C4-2B (cell line): ENCODE results near the gene UNC50.

ENCODE experiments used
- CTCF ChIP-seq: fragments of 450-650 bp; conservative IDR thresholded peaks from 2 replicates; pipeline ENCODE4 v1.5.1; 2017; ENCODE audit warnings: mild to moderate bottlenecking
- ZFX ChIP-seq: fragments of 450-650 bp; IDR thresholded peaks from 2 replicates; pipeline ENCODE4 v1.6.1; 2017

DNA sequence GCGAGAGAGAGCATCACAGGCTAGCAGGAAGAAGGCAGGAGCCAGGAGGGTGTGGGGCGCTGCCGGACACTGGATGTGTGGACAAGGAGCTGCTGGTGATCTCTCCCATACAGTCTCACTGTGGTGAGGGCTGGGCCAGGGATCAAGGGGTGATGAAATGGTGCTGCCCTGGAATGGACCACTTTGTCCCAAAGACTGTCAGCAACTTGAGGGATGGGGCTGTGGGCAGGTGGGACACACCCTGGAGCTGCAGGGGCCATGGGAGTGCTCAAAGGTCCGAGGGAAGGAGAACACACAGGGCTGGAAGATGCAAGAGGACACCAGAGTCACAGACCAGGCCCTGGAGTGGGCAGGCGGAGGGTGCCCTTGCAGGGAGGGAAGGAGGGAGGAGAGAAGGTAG, 38.0 kb upstream of the UNC50 start:
- TF ChIP-seq CTCF (no peak), ZFX (no peak)
